ENCODE data around the gene DNAJC5G. TPM values are rescaled to one million over a fixed set of nuclear protein-coding genes. Genes with fewer than 3 reads are reported as not detected.

Gene DNAJC5G
- total RNA-seq, 1 experiment from 2014 or later: not detected

- H3K9me2 ChIP-seq (replicated peaks; ENCODE audit: low read length): no peaks in the 10 kb centered on the region
- H3K79me2 ChIP-seq (ENCODE audit: low read length): no peaks in the 10 kb centered on the region
- no peak for TF ChIP-seq EZH2 (IDR thresholded peaks at IDR 0.05; ENCODE audit: low read length, unreplicated experiment)
- TF ChIP-seq CTCF (conservative IDR thresholded peaks at IDR 0.05; ENCODE audit: low read depth, low read length): no peak
- no peak for TF ChIP-seq EZH2phosphoT487 (IDR thresholded peaks at IDR 0.05; ENCODE audit: borderline replicate concordance, low read length)
- POLR2A ChIA-PET (ENCODE audit: unreplicated experiment): no interaction called here
- H3K4me1 ChIP-seq (ENCODE audit: insufficient read depth, low read length): no peaks in the 10 kb centered on the region
- CTCF ChIA-PET: no interaction called here
- H3K4me2 ChIP-seq (ENCODE audit: low read length): no peak overlapping the region
- DNase-seq (no peak), ATAC-seq (no peak)
- no TSS peak for BruUV-seq (replicated peaks)
- H3K27ac ChIP-seq (ENCODE audit: low read length): no peak overlapping the region
- H3K9ac ChIP-seq (ENCODE audit: low read length): no peak overlapping the region
- H3K27me3 ChIP-seq (ENCODE audit: low read length): no peaks in the 10 kb centered on the region
- intact Hi-C loops (cut with micrococcal nuclease): no loop called here
- H3F3A ChIP-seq (ENCODE audit: low read length, unreplicated experiment): no peaks in the 10 kb centered on the region
- no peaks in the 10 kb centered on the region for H3K9me3 ChIP-seq (ENCODE audit: low read length)
- H3K4me3 ChIP-seq (ENCODE audit: low read length): no peak overlapping the region
- H2AFZ ChIP-seq (ENCODE audit: low read length): no peak overlapping the region
- H4K20me1 ChIP-seq (ENCODE audit: low read length): 0 out of 2 replicates have a peak, but pooled peaks cover 3% of the 10 kb centered on the region
- peaks cover 71% of the 10 kb centered on the region for H3K36me3 ChIP-seq (ENCODE audit: low read depth, low read length)
These were observed 47.7 kb upstream of the DNAJC5G start for GRCh38 chr2:27227501-27227900.

GRCh38 chr2:27231921-27232320 is 43.3 kb upstream of the DNAJC5G start:
- TF ChIP-seq EZH2 (IDR thresholded peaks at IDR 0.05; ENCODE audit: low read length, unreplicated experiment): no peak
- no peak for TF ChIP-seq CTCF (conservative IDR thresholded peaks at IDR 0.05; ENCODE audit: low read depth, low read length)
- TF ChIP-seq EZH2phosphoT487 (IDR thresholded peaks at IDR 0.05; ENCODE audit: borderline replicate concordance, low read length): no peak
- H3K4me2 ChIP-seq (ENCODE audit: low read length): no peak overlapping the region
- H3K4me3 ChIP-seq (ENCODE audit: low read length): no peak overlapping the region
- no peaks in the 10 kb centered on the region for H3F3A ChIP-seq (ENCODE audit: low read length, unreplicated experiment)
- H3K4me1 ChIP-seq (ENCODE audit: insufficient read depth, low read length): no peaks in the 10 kb centered on the region
- H3K36me3 ChIP-seq (ENCODE audit: low read depth, low read length): peaks cover 76% of the 10 kb centered on the region
- intact Hi-C loops (cut with micrococcal nuclease): no loop called here
- ATAC-seq (no peak), DNase-seq (no peak)
- H3K9ac ChIP-seq (ENCODE audit: low read length): no peak overlapping the region
- POLR2A ChIA-PET (ENCODE audit: unreplicated experiment): no interaction called here
- no peaks in the 10 kb centered on the region for H3K9me2 ChIP-seq (replicated peaks; ENCODE audit: low read length)
- H4K20me1 ChIP-seq (ENCODE audit: low read length): 0 out of 2 replicates have a peak, but pooled peaks cover 3% of the 10 kb centered on the region
- H2AFZ ChIP-seq (ENCODE audit: low read length): no peak overlapping the region
- H3K79me2 ChIP-seq (ENCODE audit: low read length): no peaks in the 10 kb centered on the region
- BruUV-seq (replicated peaks): no TSS peak
- no peaks in the 10 kb centered on the region for H3K27me3 ChIP-seq (ENCODE audit: low read length)
- no peak overlapping the region for H3K27ac ChIP-seq (ENCODE audit: low read length)
- H3K9me3 ChIP-seq (ENCODE audit: low read length): no peaks in the 10 kb centered on the region
- CTCF ChIA-PET: no interaction called here

GRCh38 chr2:27233341-27233740 is 41.9 kb upstream of the DNAJC5G start:
- Histone ChIP-seq H3K9me2 (replicated peaks; ENCODE audit: low read length) (no peaks in the 10 kb centered on the region), H3K4me2 (ENCODE audit: low read length) (no peak overlapping the region), H3K27ac (ENCODE audit: low read length) (no peak overlapping the region), H3K79me2 (ENCODE audit: low read length) (no peaks in the 10 kb centered on the region), H4K20me1 (ENCODE audit: low read length) (no peaks in the 10 kb centered on the region), H3K9ac (ENCODE audit: low read length) (no peak overlapping the region), H3K36me3 (ENCODE audit: low read depth, low read length) (peaks cover 75% of the 10 kb centered on the region), H2AFZ (ENCODE audit: low read length) (no peak overlapping the region), H3F3A (ENCODE audit: low read length, unreplicated experiment) (no peaks in the 10 kb centered on the region), H3K4me1 (ENCODE audit: insufficient read depth, low read length) (no peaks in the 10 kb centered on the region), H3K9me3 (ENCODE audit: low read length) (no peaks in the 10 kb centered on the region), H3K4me3 (ENCODE audit: low read length) (no peak overlapping the region), H3K27me3 (ENCODE audit: low read length) (no peaks in the 10 kb centered on the region)
- POLR2A ChIA-PET (ENCODE audit: unreplicated experiment): no interaction called here
- intact Hi-C loops (cut with micrococcal nuclease): no loop called here
- CTCF ChIA-PET: no interaction called here
- BruUV-seq (replicated peaks): TSS peak; percentile 23
- TF ChIP-seq EZH2phosphoT487 (IDR thresholded peaks at IDR 0.05; ENCODE audit: borderline replicate concordance, low read length) (no peak), CTCF (conservative IDR thresholded peaks at IDR 0.05; ENCODE audit: low read depth, low read length) (no peak)
- no peak for DNase-seq
- ATAC-seq: no peak

Data from PC-3 (cell line).